ENCODE data around the gene FOXE3.

DNA sequence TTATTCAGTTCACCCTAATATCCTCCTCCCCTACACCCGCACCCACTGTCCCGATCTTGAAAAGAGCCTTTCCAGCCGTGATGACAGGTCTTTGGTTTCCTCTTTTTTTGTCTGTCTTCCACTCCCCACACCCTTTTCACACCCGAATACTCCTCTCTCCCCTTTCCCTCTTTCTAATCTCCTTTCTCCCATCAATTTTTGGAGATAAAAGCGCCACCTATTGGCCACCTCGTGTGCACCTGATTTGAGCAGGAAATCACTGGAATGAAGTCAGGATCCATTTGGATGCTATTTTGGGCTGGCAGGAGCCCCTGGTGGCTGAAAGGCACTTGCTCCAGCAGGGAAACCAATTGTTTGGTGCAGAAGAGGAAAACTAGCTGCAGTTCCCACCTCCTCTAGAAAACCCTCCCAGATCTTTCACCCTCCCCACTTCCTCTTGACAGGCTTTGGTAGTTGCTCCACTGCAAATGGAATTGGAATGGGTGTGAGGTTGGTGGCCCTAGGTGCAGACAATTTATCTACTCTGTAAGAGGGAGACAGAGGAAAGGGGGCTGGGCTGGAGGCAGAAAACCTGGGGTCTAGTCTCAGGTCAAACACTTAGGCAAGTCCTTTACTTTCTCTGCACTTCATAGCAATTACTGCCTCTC, 8.4 kb downstream of the FOXE3 start:
- TF ChIP-seq, protein P1, sequence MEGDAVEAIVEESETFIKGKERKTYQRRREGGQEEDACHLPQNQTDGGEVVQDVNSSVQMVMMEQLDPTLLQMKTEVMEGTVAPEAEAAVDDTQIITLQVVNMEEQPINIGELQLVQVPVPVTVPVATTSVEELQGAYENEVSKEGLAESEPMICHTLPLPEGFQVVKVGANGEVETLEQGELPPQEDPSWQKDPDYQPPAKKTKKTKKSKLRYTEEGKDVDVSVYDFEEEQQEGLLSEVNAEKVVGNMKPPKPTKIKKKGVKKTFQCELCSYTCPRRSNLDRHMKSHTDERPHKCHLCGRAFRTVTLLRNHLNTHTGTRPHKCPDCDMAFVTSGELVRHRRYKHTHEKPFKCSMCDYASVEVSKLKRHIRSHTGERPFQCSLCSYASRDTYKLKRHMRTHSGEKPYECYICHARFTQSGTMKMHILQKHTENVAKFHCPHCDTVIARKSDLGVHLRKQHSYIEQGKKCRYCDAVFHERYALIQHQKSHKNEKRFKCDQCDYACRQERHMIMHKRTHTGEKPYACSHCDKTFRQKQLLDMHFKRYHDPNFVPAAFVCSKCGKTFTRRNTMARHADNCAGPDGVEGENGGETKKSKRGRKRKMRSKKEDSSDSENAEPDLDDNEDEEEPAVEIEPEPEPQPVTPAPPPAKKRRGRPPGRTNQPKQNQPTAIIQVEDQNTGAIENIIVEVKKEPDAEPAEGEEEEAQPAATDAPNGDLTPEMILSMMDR (IDR thresholded peaks at IDR 0.05), result peak; percentile 65
- no peak for TF ChIP-seq CHD2 (IDR thresholded peaks at IDR 0.05; ENCODE audit: low read length, partially characterized antibody)
- TF ChIP-seq, protein P2, sequence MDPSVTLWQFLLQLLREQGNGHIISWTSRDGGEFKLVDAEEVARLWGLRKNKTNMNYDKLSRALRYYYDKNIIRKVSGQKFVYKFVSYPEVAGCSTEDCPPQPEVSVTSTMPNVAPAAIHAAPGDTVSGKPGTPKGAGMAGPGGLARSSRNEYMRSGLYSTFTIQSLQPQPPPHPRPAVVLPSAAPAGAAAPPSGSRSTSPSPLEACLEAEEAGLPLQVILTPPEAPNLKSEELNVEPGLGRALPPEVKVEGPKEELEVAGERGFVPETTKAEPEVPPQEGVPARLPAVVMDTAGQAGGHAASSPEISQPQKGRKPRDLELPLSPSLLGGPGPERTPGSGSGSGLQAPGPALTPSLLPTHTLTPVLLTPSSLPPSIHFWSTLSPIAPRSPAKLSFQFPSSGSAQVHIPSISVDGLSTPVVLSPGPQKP (IDR thresholded peaks at IDR 0.05; ENCODE audit: low read depth, low read length), result no peak
- TF ChIP-seq POLR2A (IDR thresholded peaks at IDR 0.05; ENCODE audit: low read length), result no peak
- TF ChIP-seq EHMT2 (IDR thresholded peaks at IDR 0.05; ENCODE audit: low read depth), result no peak

Data from A549 (cell line).